GM18858 (cell line): ENCODE results near the gene TUB.
A peak's percentile ranks its signal among the peaks of the same experiment; 100 is the strongest.

Source experiments
- ATAC-seq: cut with Tn5 transposase; IDR thresholded peaks from one replicate; pipeline ENCODE4 v1.9.1; 2021; ENCODE audit not compliant: unreplicated experiment

The TUB gene

DNA sequence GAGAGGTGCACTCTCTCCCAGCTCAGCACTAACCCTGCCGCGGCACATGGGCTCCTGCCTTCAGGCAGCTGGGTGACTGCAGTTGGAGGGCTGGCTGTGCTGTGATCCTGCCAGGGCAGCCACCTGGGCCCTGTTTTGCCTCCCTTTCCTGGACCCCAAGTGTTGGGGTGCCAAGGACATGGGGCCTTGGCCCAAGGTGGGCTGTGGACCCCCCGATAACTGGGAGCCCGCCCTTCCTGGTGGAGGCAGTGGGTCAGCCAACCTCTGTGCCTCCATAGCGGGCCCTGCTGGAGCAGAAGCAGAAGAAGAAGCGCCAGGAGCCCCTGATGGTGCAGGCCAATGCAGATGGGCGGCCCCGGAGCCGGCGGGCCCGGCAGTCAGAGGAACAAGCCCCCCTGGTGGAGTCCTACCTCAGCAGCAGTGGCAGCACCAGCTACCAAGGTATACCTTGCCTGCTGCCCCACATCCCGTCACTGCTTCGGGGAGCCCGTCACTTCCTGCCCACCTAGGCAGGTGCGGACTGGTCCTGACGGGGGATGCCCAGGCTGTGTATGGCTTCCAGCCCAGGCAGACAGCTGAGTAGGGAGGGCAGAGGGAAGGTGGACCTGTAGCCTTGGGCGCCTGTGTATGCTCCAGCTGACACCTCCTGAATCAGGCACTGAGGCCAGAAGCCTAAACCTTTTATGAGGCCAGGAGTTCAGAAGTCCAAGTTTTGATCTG, 8.9 kb downstream of the TUB start:
- ATAC-seq = no peak

- no peak for ATAC-seq
Observed at GRCh38 chr11:8090756-8091155, 9.7 kb downstream of the TUB start.

DNA sequence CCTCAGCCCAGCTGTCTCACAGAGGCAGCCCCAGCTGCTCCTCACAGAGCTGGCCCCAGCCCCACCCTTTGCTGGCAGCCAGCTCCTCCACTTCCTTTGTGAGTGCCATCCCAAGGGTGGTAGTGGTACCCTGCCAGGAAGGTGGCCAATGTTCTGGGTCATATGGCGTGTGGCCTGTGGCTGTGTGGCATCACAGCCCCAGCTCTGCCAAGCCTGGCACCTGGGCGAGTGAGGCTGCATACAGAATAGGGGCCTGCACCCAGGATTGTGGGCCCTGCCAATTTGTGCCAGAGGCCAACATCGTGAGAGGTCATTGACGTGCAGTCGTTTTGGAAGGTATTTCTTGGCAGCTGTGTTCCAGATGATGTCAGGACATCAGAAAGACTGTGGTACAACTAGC, 10.7 kb downstream of the TUB start:
- ATAC-seq = no peak

GRCh38 chr11:8092587-8093424, 11.8 kb downstream of the TUB start:
- peak; percentile 52 for ATAC-seq

- no peak for ATAC-seq
Observed at GRCh38 chr11:8093931-8094575, 13.0 kb downstream of the TUB start.

DNA sequence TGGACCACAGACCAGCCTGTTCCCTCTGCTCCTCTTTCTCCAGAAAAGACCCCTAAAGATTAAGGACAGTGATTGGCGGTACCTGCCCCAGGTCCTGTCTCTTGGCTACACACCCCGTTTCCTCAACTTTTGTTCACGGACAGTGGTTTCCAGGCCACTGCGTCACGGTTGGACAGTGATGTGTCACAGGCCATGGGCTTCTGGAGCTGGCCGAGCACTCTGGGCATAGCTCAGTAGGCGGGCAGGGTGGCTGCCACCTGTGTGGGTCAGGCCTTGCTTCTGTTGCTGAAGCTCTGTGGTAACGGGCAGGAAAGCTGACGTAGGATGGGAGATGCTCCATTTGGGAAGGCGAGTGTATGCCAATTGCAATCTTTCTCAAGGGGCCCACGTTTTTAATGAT, 13.6 kb downstream of the TUB start:
- ATAC-seq = no peak

DNA sequence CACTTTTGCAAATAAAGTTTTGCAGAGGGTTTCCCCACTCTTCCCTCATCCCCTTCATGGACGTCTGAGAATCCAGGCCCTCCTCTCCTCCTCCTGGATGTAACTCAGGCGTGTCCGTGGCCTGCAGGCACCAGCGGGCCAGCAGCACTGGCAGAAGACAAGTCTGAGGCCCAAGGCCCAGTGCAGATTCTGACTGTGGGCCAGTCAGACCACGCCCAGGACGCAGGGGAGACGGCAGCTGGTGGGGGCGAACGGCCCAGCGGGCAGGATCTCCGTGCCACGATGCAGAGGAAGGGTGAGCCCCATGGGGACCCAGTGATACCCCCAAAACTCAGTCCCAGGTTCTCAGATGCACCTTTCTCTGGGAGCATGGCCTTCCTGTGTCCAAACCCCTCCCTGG, 14.4 kb downstream of the TUB start:
- no peak for ATAC-seq

DNA sequence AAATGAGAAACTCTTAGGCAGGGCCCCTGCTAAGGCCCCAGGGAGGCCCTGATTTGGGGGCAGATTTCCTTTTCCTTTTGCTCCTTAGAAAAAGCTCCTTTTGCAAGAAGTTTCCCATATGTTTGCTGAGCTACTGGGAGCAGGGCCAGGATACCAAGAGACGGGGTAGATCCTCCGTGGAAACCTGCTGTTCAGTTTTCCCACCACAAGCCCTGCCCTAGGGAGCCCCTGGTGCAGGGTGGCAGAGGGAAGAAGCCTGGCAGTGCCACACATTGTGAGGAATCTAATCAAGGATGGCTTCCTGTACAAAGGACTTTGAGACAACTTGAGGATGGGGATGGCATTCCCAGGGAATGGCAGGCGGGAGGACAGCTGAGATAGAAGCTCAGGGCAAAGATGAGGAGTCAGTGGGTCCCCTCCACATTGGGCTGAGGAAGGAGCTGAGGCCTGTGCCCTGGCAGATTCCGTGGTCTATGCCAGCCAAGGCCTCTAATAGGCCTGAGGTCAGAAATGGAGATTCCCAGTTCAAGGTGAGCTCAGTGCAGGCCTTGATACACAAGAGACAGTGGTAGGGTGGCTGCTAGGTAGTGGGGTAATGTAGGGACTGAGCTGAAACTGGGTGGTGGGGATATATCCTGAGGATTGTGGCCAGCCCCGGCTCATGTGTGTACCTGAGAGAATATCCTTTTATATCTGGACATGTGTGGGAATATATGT, 15.0 kb downstream of the TUB start:
- no peak for ATAC-seq

DNA sequence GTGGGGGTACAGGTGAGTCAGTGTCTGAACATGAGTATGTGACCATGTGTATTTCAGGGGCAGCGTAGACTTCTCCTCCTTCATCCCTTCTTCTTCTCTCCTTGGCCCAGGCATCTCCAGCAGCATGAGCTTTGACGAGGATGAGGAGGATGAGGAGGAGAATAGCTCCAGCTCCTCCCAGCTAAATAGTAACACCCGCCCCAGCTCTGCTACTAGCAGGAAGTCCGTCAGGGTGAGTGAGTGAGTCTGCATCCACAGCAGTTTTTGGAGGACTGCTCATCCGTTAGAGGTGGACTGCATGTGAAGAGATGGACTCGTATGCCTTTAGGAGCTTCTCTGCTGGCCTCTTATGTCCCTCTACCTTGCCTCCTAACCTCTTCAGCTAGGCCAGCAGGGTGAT, 15.6 kb downstream of the TUB start:
- ATAC-seq = no peak

DNA sequence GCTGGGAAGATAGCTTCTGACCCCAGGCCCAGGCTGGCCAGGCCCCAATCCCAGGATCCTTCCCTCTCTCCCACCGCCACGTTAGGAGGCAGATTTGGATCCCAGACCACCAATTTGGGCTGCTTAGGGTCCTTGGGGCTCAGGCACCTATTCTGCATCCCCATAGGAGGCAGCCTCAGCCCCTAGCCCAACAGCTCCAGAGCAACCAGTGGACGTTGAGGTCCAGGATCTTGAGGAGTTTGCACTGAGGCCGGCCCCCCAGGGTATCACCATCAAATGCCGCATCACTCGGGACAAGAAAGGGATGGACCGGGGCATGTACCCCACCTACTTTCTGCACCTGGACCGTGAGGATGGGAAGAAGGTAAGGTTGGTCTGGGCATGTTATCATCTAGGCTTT, 16.1 kb downstream of the TUB start:
- no peak for ATAC-seq

DNA sequence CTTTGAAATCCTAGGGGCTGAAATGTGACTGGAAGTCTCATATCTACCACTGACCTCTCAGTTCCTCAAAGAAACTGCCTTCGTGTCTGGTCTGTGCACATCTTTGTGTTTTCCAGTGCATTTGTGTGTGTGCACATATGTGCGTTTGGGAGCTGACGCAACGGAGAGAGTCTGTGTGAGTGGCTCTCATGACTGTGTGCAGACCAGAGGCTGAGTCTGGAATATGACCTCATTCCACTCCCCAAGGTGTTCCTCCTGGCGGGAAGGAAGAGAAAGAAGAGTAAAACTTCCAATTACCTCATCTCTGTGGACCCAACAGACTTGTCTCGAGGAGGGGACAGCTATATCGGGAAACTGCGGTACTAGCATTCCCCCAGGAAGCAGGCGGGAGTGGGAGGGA, 16.5 kb downstream of the TUB start:
- ATAC-seq = no peak

- no peak for ATAC-seq
Observed at GRCh38 chr11:8097926-8098325, 16.9 kb downstream of the TUB start.

DNA sequence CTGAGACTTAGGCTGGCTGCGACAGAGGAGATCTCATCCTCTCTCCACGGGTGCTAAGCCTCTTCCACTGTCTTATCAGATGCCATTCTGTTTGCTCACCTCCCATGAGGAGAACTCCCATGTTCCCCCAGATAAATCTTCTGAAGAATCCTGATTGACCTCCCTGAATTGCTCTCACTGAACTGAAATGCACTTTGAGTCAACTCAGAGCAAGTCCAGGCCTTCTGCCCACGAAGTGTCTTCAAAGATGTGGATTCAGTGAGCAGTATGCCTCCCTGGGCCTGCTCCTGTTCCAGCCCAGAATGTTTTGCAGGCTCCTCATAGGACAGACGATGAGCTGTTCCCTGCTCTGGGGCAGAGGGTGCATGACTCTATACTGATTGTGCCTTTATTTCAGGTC, 17.4 kb downstream of the TUB start:
- ATAC-seq = no peak

DNA sequence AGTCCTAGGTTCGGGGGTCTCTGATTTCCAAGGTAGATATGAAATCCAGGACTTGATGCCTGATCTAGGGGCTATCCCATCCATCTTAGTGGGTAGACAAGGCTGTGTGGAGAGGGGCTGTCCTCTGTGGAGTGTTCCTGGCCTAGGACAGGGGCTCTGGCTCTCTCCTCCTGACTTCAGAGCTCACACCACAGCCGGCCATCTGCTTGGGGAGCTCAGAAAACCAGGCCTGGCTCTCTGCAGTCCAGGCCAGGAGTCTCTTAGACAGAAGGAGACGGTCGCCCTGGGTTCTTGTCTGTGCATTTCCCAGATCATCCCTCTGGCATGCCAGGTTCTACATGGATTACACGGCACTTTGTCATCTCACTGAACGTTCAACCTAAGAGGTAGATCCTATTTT, 17.9 kb downstream of the TUB start:
- no peak for ATAC-seq

- no peak for ATAC-seq
Observed at GRCh38 chr11:8099291-8099899, 18.4 kb downstream of the TUB start.

GRCh38 chr11:8100158-8100557, 19.1 kb downstream of the TUB start:
- ATAC-seq = no peak

GRCh38 chr11:8100605-8101004, 19.6 kb downstream of the TUB start:
- no peak for ATAC-seq

GRCh38 chr11:8101421-8101820, 20.4 kb downstream of the TUB start:
- ATAC-seq = no peak

DNA sequence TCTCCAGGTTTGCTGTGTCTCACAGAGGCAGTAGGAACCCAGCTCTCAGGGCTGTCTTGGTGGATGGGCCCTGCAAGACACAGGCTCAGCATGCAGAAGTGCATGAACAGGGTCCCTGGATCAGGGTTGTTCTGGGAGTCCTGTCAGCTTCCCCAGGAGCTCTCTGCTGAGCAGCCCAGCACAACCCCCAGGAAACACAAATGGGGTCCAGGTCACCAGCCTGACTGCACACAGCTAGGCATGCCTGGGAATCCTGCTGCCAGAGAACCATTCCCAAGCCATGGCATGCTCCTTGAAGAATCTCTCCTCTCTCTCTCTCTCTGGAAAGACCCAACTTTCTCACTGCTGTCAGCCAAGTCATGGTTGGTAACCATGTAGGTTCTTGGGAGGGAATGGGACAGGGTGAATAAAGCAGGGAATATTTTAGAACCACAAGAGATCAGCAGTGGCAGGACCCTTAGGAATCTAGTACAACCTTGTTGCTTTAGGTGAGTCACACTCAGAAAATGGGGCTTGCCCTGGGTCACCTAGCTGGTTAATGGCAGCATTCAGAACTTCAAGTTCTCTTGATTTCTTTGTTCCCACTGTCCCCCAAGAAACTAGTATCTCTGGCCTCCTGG, 21.4 kb downstream of the TUB start:
- no peak for ATAC-seq

DNA sequence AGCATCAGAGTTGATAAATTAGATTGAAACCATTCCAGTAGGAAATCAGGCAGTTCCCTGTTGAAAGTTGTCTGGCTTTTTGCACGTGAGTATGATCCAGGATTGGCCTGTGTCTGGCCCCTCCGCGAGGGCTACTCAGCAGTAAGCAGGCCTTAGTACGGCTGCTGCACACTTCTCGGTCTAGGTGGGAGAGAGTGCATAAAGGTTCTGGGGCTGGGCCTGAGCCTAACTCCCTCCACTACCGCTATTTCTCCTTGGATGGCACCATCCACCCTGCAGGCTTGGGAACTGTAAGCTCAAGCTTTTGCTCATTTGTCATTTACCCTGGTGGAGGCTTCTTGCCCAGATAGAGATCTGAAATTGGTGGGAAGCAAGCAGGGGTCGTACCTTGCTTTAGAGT, 22.0 kb downstream of the TUB start:
- no peak for ATAC-seq

DNA sequence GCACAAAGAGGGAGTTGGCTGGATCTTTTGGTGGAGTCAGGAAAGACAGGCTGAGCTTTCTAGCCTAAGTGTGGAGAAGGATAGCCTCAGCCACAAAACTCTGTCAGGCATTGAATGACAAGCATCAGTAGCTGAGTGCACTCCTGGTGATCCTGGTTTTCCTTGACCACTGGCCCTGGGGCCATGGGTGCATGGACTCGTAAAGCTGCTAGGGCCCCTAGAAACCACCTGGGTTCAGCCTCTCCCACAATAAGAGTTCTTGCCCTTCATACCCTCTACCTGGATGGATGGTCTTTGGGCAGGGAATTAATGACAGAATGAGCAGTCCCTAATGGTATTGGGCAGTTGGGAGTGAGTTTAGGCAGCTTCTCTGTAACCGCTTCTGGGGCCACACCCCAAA, 22.9 kb downstream of the TUB start:
- no peak for ATAC-seq
